K562 (cell line): ENCODE data around the gene MLXIPL. TPM values are rescaled to one million over a fixed set of nuclear protein-coding genes. Genes with fewer than 3 reads are reported as not detected.

Source experiments
- ATAC-seq: fragments of 200-7000 bp; cut with Tn5 transposase; 3 replicates; pipeline ENCODE4 v1.9.1; 2020; ENCODE audit warnings: moderate library complexity
- BruUV-seq: library from RNA; stranded (reverse); fragments of 400-500 nt; replicated peaks from 2 replicates; lab custom pipeline; 2021; lab: Mats Ljungman, UMichigan
- CTCF ChIA-PET: fragments of 300-600 bp; formaldehyde crosslinking; extraction: SDS; loops from one replicate; lab custom pipeline; 2021; ENCODE audit warnings: low intra/inter-chr PET ratio; lab: Yijun Ruan, JAX
- POLR2A ChIA-PET: fragments of 300-600, 350-650 bp; sonication (Branson Sonifier 250); formaldehyde crosslinking; extraction: SDS; loops from one replicate; lab custom pipeline; 2021; ENCODE audit warnings: antibody characterized with exemption, inconsistent platforms; lab: Yijun Ruan, JAX
- DNase-seq, 4 experiments: peaks; one replicate each; pipeline versions ENCODE4 v3.0.0 to v3.0.0-alpha.2; 2011 to 2018; ENCODE audit warnings: low spot score in 3 of 4, mixed read lengths in 3 of 4; ENCODE audit errors: extremely low read depth in 1 of 4
- FAIRE-seq: peaks from 2 replicates; lab custom pipeline; 2011; peaks lifted over from hg19 to GRCh38; lab: Jason Lieb, UNC
- H2AFZ ChIP-seq: 2 replicates; pipeline ENCODE4 v1.6.0; 2011; ENCODE audit warnings: low read depth, low read length, control low read depth, inconsistent platforms
- H3K27ac ChIP-seq: fragments of 200-600 bp; 3 replicates; pipeline ENCODE4 v1.8.0; 2011; ENCODE audit warnings: low read depth, mild to moderate bottlenecking, control low read depth, inconsistent platforms, low read length, moderate library complexity, mixed read lengths; ENCODE audit errors: extremely low read depth
- H3K27me3 ChIP-seq, 2 experiments: fragments of 300-600 bp in 1 of 2; 2 replicates in 1 of 2; 3 replicates in 1 of 2; pipeline versions ENCODE4 v1.6.0 to v1.8.0; 2011; ENCODE audit warnings: inconsistent platforms in 2 of 2, low read length in 2 of 2, mild to moderate bottlenecking in 1 of 2, mixed read lengths in 1 of 2, moderate library complexity in 1 of 2; ENCODE audit not compliant: control insufficient read depth in 2 of 2, insufficient read depth in 2 of 2
- H3K36me3 ChIP-seq: fragments of 300-600 bp; 3 replicates; pipeline ENCODE4 v1.8.0; 2011; ENCODE audit warnings: mild to moderate bottlenecking, low read length, inconsistent platforms; ENCODE audit not compliant: control insufficient read depth, insufficient read depth
- H3K4me1 ChIP-seq, 2 experiments: fragments of 200-600 bp in 1 of 2; replicated peaks in 1 of 2; 2 replicates in 1 of 2; 3 replicates in 1 of 2; pipeline versions ENCODE4 v1.5.1 to v1.8.0; 2011; ENCODE audit warnings: inconsistent platforms in 2 of 2, low read length in 2 of 2, mild to moderate bottlenecking in 1 of 2, mixed read lengths in 1 of 2, moderate library complexity in 1 of 2; ENCODE audit not compliant: control insufficient read depth in 2 of 2, insufficient read depth in 2 of 2
- H3K4me2 ChIP-seq: 2 replicates; pipeline ENCODE4 v1.6.1; 2011; ENCODE audit warnings: low read length, control low read depth, inconsistent platforms, mixed read lengths; ENCODE audit not compliant: insufficient read depth
- H3K4me3 ChIP-seq: fragments of 200-600 bp; sonication (generic), shearing (Covaris generic); 2 replicates; pipeline ENCODE4 v1.5.1; 2016; ENCODE audit warnings: control low read depth, inconsistent platforms
- H3K79me2 ChIP-seq: fragments of 200-600 bp; 3 replicates; pipeline ENCODE4 v1.8.0; 2011; ENCODE audit warnings: low read length, inconsistent platforms; ENCODE audit not compliant: control insufficient read depth, insufficient read depth
- H3K9ac ChIP-seq, 2 experiments: 2 replicates each; pipeline versions ENCODE4 v1.6.0 to v1.6.1; 2011; ENCODE audit warnings: low read depth in 2 of 2, low read length in 2 of 2, control low read depth in 1 of 2, inconsistent platforms in 1 of 2, mild to moderate bottlenecking in 1 of 2, mixed read lengths in 1 of 2; ENCODE audit not compliant: insufficient read depth in 1 of 2
- H3K9me1 ChIP-seq: one replicate; pipeline ENCODE4 v1.6.0; 2011; ENCODE audit warnings: inconsistent platforms, mild to moderate bottlenecking, low read length, moderate library complexity; ENCODE audit not compliant: control insufficient read depth, insufficient read depth
- H3K9me3 ChIP-seq: replicated peaks from 2 replicates; pipeline ENCODE4 v1.5.1; 2011; ENCODE audit warnings: low read depth, low read length, inconsistent platforms; ENCODE audit not compliant: control insufficient read depth, insufficient read depth
- H4K20me1 ChIP-seq: replicated peaks from 2 replicates; pipeline ENCODE4 v1.6.1; 2011; ENCODE audit warnings: low read length, inconsistent platforms, mixed read lengths; ENCODE audit not compliant: control insufficient read depth, insufficient read depth
- BRF1 ChIP-seq: IDR thresholded peaks from 3 replicates; pipeline ENCODE4 v1.6.1; 2011; ENCODE audit warnings: borderline replicate concordance, mild to moderate bottlenecking; ENCODE audit not compliant: insufficient read length; ENCODE audit errors: extremely low read depth
- CEBPG ChIP-seq, 3 experiments: fragments of 200-800 bp in 1 of 3; sonication (Bioruptor generic) in 1 of 3; sonication (generic) in 1 of 3; formaldehyde crosslinking in 1 of 3; IDR thresholded peaks in 2 of 3; conservative IDR thresholded peaks in 1 of 3; 2 replicates each; pipeline versions ENCODE4 v1.6.1 to v1.8.0; 2016 to 2022; ENCODE audit warnings: missing compliant biosample characterization in 2 of 3, missing genetic modification characterization in 2 of 3, mild to moderate bottlenecking in 1 of 3, missing genetic modification reagents in 1 of 3
- EWSR1 ChIP-seq: fragments of 450-650 bp; IDR thresholded peaks from 2 replicates; pipeline ENCODE4 v1.6.1; 2018; ENCODE audit warnings: borderline replicate concordance, mild to moderate bottlenecking, low read depth, moderate library complexity; ENCODE audit not compliant: partially characterized antibody
- FUS ChIP-seq: fragments of 200-400 bp; formaldehyde crosslinking; optimal IDR thresholded peaks from 2 replicates; pipeline ENCODE3; 2017; ENCODE audit warnings: low read depth, low read length
- TAF15 ChIP-seq: fragments of 200-400 bp; formaldehyde crosslinking; IDR thresholded peaks from 2 replicates; pipeline ENCODE4 v1.6.1; 2017; ENCODE audit warnings: mild to moderate bottlenecking, low read depth, low read length, moderate library complexity
- ZNF507 ChIP-seq: conservative IDR thresholded peaks from 2 replicates; pipeline ENCODE4 v1.6.1; 2017; ENCODE audit warnings: missing genetic modification characterization, missing compliant biosample characterization
- ZNF778 ChIP-seq: fragments of 450-650 bp; formaldehyde crosslinking; IDR thresholded peaks from 2 replicates; pipeline ENCODE4 v1.4.0; 2020; ENCODE audit warnings: mild to moderate bottlenecking, moderate library complexity
- WGBS: fragments of 100-300 bp; shearing (Covaris generic); methylation state at CpG from one replicate; pipeline ENCODE4 v1.1.6; 2016; ENCODE audit warnings: low coverage, mixed read lengths; ENCODE audit not compliant: insufficient coverage; ENCODE audit errors: missing lambda C conversion rate; 5-methylcytosine and 5-hydroxymethylcytosine counted together
- in situ Hi-C: fragments of 300-500 bp; cut with MboI; formaldehyde crosslinking; loops from 4 replicates; pipeline ENCODE4 v1.15.0; 2018; ENCODE audit warnings: inconsistent platforms, mixed read lengths
- intact Hi-C: fragments of 100-400 bp; cut with micrococcal nuclease; formaldehyde crosslinking; loops from 2 replicates; pipeline ENCODE4 v1.14.2; 2022
- polyA plus RNA-seq, 8 experiments: library from polyadenylated mRNA; depleted of rRNA in 4 of 8; stranded (reverse) in 5 of 8; unstranded in 3 of 8; fragments of >200 nt; fragmentation: Nextera tagmentation in 2 of 8; fragmentation: Illumina TruSeq in 1 of 8; extraction: Ambion mirVana in 2 of 8; extraction: Trizol in 1 of 8; gene quantifications; 2 replicates each; pipeline versions ENCODE4 v1.2.1 to v1.2.3, GENCODE V29; 2011 to 2014; ENCODE audit warnings: inconsistent platforms in 1 of 8, missing spikeins in 1 of 8
- total RNA-seq, 7 experiments: library from RNA; depleted of rRNA in 6 of 7; stranded (reverse); fragments of >200 nt in 6 of 7; fragmentation: Illumina TruSeq in 2 of 7; extraction: Trizol in 2 of 7; gene quantifications; 2 replicates each; pipeline versions ENCODE4 v1.2.1 to v1.2.3, GENCODE V29; 2011 to 2021; ENCODE audit warnings: low replicate concordance in 1 of 7
- TF ChIP-seq, protein P1 (sequence below): fragments of 250-450 bp; sonication (Bioruptor Pico); IDR thresholded peaks from 2 replicates; pipeline ENCODE4 v1.4.0; 2020; ENCODE audit warnings: borderline replicate concordance
- TF ChIP-seq, protein P2 (sequence below): fragments of 250-450 bp; sonication (Bioruptor Pico); IDR thresholded peaks from 2 replicates; pipeline ENCODE4 v1.4.0; 2020

MLXIPL gene
- total and polyA plus RNA-seq, 9 of the 15 experiments (the other 6 are each of a cell fraction or from before 2014, with no cell fraction given), result 0.11 to 18.4 (median 1.4) TPM

DNA sequence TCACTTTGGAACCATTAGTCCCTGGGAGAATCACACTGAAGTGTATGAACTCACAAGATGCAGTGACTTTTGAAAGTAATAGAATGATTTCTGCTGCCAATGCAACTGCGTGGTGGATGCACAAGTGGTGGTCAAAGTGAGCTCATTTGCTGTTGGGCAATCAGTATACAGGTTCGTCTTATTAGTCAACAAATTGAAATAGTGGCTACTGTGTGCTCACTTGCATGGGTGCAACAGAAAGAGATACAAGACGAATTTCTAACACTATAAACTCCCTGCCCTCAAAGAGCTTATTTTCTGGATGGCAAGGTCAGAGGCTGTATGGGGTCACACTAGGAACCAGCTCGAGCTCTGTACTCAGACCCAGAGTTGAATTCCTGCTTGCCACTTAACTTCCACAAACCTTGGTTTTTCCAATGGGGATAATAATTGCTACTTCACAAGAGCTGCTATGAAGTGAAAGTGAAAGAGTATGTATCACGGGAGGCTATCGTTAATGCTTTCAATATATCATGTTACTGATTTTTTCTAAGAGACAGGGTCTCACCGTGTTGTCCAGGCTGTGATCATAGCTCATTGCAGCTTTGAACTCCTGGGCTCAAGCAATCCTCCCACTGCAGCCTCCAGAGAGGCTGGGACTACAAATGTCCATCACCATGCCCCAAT is 58.5 kb downstream of the MLXIPL start:
- intact Hi-C loops, result no loop called here
- Histone ChIP-seq H3K9me3 (no peaks in the 10 kb centered on the region), H3K4me2 (no peak overlapping the region; the same call in 1 of the 2 replicates), H3K9me1 (no peaks in the 10 kb centered on the region), H3K27ac (no peak overlapping the region), H3K4me1 (peaks cover 20 to 28% of the 10 kb centered on the region in 2 experiments), H3K27me3 (no peaks in the 10 kb centered on the region), H3K4me3 (no peak overlapping the region), H3K36me3 (peaks cover 21% of the 10 kb centered on the region), H2AFZ (no peak overlapping the region), H3K9ac (no peak overlapping the region), H3K79me2 (peaks cover under 1% of the 10 kb centered on the region; the same call in 1 of the 3 replicates), H4K20me1 (peaks cover 21% of the 10 kb centered on the region)
- DNase-seq (no peak), ATAC-seq (no peak), FAIRE-seq (no peak)
- ChIA-PET CTCF (no interaction called here), POLR2A (interaction anchor here (0.6 to 5.3 kb wide), 8 partner anchors 9 to 111 kb away, joined by 3 to 72 read pairs (median 4); partner anchors contain the start of genes BAZ1B and TBL2)
- no TSS peak for BruUV-seq
- 19% methylated on average over 7 of the region's 7 CpGs for WGBS
- in situ Hi-C loops, result no loop called here
- TF ChIP-seq, protein P1, sequence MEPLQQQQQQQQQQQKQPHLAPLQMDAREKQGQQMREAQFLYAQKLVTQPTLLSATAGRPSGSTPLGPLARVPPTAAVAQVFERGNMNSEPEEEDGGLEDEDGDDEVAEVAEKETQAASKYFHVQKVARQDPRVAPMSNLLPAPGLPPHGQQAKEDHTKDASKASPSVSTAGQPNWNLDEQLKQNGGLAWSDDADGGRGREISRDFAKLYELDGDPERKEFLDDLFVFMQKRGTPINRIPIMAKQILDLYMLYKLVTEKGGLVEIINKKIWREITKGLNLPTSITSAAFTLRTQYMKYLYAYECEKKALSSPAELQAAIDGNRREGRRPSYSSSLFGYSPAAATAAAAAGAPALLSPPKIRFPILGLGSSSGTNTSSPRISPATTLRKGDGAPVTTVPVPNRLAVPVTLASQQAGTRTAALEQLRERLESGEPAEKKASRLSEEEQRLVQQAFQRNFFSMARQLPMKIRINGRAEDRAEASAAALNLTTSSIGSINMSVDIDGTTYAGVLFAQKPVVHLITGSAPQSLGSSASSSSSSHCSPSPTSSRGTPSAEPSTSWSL (CRISPR knock-in tag), result no peak
- TF ChIP-seq ZNF778 (no peak), EWSR1 (no peak), BRF1 (no peak), CEBPG (CRISPR knock-in tag; IDR thresholded peaks at IDR 0.05) (no peak), CEBPG (tag; conservative IDR thresholded peaks at IDR 0.05 in 1 of 2, IDR thresholded peaks at IDR 0.05 in 1 of 2) (0 out of 4 replicates have a peak, but pooled peaks of 1 of the 2 experiments have one; percentile 18), TAF15 (no peak), ZNF507 (tag) (no peak), FUS (no peak)
- TF ChIP-seq, protein P2, sequence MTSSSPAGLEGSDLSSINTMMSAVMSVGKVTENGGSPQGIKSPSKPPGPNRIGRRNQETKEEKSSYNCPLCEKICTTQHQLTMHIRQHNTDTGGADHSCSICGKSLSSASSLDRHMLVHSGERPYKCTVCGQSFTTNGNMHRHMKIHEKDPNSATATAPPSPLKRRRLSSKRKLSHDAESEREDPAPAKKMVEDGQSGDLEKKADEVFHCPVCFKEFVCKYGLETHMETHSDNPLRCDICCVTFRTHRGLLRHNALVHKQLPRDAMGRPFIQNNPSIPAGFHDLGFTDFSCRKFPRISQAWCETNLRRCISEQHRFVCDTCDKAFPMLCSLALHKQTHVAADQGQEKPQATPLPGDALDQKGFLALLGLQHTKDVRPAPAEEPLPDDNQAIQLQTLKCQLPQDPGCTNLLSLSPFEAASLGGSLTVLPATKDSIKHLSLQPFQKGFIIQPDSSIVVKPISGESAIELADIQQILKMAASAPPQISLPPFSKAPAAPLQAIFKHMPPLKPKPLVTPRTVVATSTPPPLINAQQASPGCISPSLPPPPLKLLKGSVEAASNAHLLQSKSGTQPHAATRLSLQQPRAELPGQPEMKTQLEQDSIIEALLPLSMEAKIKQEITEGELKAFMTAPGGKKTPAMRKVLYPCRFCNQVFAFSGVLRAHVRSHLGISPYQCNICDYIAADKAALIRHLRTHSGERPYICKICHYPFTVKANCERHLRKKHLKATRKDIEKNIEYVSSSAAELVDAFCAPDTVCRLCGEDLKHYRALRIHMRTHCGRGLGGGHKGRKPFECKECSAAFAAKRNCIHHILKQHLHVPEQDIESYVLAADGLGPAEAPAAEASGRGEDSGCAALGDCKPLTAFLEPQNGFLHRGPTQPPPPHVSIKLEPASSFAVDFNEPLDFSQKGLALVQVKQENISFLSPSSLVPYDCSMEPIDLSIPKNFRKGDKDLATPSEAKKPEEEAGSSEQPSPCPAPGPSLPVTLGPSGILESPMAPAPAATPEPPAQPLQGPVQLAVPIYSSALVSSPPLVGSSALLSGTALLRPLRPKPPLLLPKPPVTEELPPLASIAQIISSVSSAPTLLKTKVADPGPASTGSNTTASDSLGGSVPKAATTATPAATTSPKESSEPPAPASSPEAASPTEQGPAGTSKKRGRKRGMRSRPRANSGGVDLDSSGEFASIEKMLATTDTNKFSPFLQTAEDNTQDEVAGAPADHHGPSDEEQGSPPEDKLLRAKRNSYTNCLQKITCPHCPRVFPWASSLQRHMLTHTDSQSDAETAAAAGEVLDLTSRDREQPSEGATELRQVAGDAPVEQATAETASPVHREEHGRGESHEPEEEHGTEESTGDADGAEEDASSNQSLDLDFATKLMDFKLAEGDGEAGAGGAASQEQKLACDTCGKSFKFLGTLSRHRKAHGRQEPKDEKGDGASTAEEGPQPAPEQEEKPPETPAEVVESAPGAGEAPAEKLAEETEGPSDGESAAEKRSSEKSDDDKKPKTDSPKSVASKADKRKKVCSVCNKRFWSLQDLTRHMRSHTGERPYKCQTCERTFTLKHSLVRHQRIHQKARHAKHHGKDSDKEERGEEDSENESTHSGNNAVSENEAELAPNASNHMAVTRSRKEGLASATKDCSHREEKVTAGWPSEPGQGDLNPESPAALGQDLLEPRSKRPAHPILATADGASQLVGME (CRISPR knock-in tag), result no peak
